ENCODE measurements around the gene AGTRAP. TPM values are rescaled to one million over a fixed set of nuclear protein-coding genes. Genes with fewer than 3 reads are reported as not detected.

The AGTRAP gene
- total RNA-seq, 2 donors from 2014 or later, result 44.1 to 44.2 TPM

- H3K4me3 ChIP-seq, result no peak overlapping the region
- DNase-seq (ENCODE audit: low spot score) (no peak), ATAC-seq (ENCODE audit: insufficient number of reproducible peaks, low FRiP score, low read depth) (no peak)
- no peaks in the 10 kb centered on the region for H3K9me3 ChIP-seq
- no peaks in the 10 kb centered on the region for H3K27me3 ChIP-seq (replicated peaks; ENCODE audit: insufficient read depth)
- H3K36me3 ChIP-seq, result peaks cover 31% of the 10 kb centered on the region
- TF ChIP-seq CTCF (IDR thresholded peaks at IDR 0.05), result no peak
- H3K27ac ChIP-seq, result no peak overlapping the region
- H3K4me1 ChIP-seq (ENCODE audit: control insufficient read depth in 1 of 2, low read depth in 2 of 2), result peaks cover 44 to 62% of the 10 kb centered on the region in 2 donors
Measured at GRCh38 chr1:11793819-11794218, 57.9 kb downstream of the AGTRAP start.

DNA sequence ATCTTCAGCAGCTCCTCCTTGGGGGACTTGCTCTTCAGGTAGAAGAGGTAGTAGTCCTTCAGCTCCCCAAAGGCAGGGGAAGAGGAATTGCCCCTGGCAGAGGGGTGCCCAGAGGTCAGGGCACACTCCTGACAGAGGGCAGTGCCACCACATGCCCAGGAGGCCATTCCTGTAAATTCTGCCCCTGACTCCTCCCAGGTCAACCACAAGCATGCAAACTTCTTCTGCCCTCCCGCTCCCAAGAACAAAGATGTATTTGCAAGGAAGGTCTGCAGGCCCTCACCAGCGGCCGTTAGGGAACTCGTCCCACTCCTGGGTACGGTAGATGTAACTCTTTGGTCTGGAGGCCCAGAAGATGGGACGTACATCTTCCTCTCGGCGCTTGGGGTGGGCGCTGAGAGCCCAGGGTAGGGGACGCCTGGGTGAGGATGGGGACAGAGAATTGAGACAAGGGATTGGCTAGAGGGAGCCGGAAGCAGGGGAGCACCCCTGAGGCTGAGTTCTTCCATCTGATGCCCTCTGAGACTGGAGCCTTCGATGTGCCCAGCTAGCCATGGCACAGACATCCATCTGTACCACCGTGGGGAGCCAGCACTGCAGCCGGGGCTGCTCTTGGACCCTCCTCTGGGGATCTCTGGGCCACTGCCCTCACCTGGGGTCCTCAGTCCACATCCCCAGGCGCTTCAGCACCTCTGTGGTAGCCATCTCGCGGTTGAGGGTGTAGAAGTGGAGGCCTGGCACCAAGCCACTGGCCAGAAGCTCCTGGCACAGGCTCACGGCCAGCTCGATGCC, 58.7 kb downstream of the AGTRAP start:
- ATAC-seq (ENCODE audit: insufficient number of reproducible peaks, low FRiP score, low read depth), result no peak
- no peak for TF ChIP-seq CTCF (IDR thresholded peaks at IDR 0.05)
- peaks cover 31% of the 10 kb centered on the region for H3K36me3 ChIP-seq
- peak overlapping the region in 1 of 2 donors; percentile 93 for H3K27ac ChIP-seq
- no peaks in the 10 kb centered on the region for H3K27me3 ChIP-seq (replicated peaks; ENCODE audit: insufficient read depth)
- no peak for DNase-seq (ENCODE audit: low spot score)
- peaks cover 36 to 58% of the 10 kb centered on the region in 2 donors for H3K4me1 ChIP-seq (ENCODE audit: control insufficient read depth in 1 of 2, low read depth in 2 of 2)
- H3K4me3 ChIP-seq, result no peak overlapping the region
- no peaks in the 10 kb centered on the region for H3K9me3 ChIP-seq

- no peak for TF ChIP-seq CTCF (IDR thresholded peaks at IDR 0.05)
- H3K36me3 ChIP-seq, result peaks cover 35% of the 10 kb centered on the region
- no peak for DNase-seq (ENCODE audit: low spot score)
- no peaks in the 10 kb centered on the region for H3K9me3 ChIP-seq
- peaks cover 29 to 51% of the 10 kb centered on the region in 2 donors for H3K4me1 ChIP-seq (ENCODE audit: control insufficient read depth in 1 of 2, low read depth in 2 of 2)
- no peak overlapping the region for H3K4me3 ChIP-seq
- H3K27me3 ChIP-seq (replicated peaks; ENCODE audit: insufficient read depth), result no peaks in the 10 kb centered on the region
- peak overlapping the region; percentile 4 to 93 for H3K27ac ChIP-seq
- no peak for ATAC-seq (ENCODE audit: insufficient number of reproducible peaks, low FRiP score, low read depth)
Measured at GRCh38 chr1:11795238-11795890, 59.4 kb downstream of the AGTRAP start.

DNA sequence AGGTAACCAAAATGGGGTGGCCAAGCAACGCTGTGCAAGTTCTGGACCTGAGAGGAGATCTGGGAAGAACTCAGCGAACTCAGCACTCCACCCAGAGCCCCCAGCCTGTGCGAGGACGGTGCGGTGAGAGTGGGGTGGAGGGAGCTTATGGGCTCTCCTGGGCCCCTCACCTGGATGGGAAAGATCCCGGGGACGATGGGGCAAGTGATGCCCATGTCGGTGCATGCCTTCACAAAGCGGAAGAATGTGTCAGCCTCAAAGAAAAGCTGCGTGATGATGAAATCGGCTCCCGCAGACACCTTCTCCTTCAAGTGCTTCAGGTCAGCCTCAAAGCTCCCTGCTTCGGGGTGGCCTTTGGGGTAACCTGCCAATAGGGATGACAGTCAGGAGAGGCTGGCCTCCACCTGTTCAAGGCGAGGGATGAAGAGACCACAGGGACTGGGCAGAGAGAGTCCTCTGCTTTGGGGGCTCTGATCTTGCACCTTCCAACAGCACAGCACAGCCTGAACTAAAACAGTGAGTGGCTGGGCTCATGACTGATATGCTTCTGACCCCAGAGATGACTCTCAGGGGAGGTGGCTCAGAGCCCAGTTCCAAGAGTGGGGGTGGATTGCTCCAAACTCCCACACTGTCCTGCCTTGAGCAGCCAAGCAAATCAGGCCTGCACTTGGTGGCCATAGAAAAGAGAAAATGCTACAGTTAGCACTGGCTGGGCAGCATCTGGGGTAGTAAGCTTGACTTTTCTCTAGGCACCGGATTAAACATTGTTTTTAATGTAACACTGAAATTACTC, 60.3 kb downstream of the AGTRAP start:
- Histone ChIP-seq H3K36me3 (peaks cover 43% of the 10 kb centered on the region), H3K9me3 (no peaks in the 10 kb centered on the region), H3K27me3 (replicated peaks; ENCODE audit: insufficient read depth) (no peaks in the 10 kb centered on the region), H3K4me1 (ENCODE audit: control insufficient read depth in 1 of 2, low read depth in 2 of 2) (peaks cover 23 to 48% of the 10 kb centered on the region in 2 donors), H3K27ac (peak overlapping the region; percentile 92 to 93), H3K4me3 (no peak overlapping the region)
- no peak for TF ChIP-seq CTCF (IDR thresholded peaks at IDR 0.05)
- DNase-seq (ENCODE audit: low spot score), result no peak
- ATAC-seq (ENCODE audit: insufficient number of reproducible peaks, low FRiP score, low read depth), result no peak
